Measurements from ENCODE around the gene RHNO1.
A peak's percentile ranks its signal among the peaks of the same experiment; 100 is the strongest.

Gene RHNO1

GRCh38 chr12:2877047-2877952 is at the start of gene RHNO1, which contains the start of gene FOXM1:
Gene RHNO1 (plus strand): TSS chr12:2877223. CDS start chr12:2885367, 8,144 bp downstream.
Gene FOXM1 (minus strand): TSS chr12:2877174. CDS start chr12:2874478, 2,696 bp downstream.
- ATAC-seq, result peak; percentile 76 to 78

- ATAC-seq, result no peak
Measured at GRCh38 chr12:2829275-2829674, 47.7 kb upstream of the RHNO1 start.

- no peak for ATAC-seq
Measured at GRCh38 chr12:2832550-2833127, 44.4 kb upstream of the RHNO1 start.

GRCh38 chr12:2833327-2833726 is 43.7 kb upstream of the RHNO1 start:
- ATAC-seq, result no peak

- no peak for ATAC-seq
Measured at GRCh38 chr12:2833810-2834209, 43.2 kb upstream of the RHNO1 start.

- ATAC-seq, result no peak
Measured at GRCh38 chr12:2834581-2835491, 42.2 kb upstream of the RHNO1 start, which contains the start of gene NRIP2. Gene NRIP2 (minus strand): TSS chr12:2835035. CDS start chr12:2834983, 52 bp downstream.

GRCh38 chr12:2835691-2836403 is 41.2 kb upstream of the RHNO1 start:
- no peak for ATAC-seq

GRCh38 chr12:2836574-2836973 is 40.4 kb upstream of the RHNO1 start:
- ATAC-seq, result no peak

- ATAC-seq, result no peak
Measured at GRCh38 chr12:2841056-2841650, 35.9 kb upstream of the RHNO1 start.

- no peak for ATAC-seq
Measured at GRCh38 chr12:2842948-2843347, 34.1 kb upstream of the RHNO1 start.

GRCh38 chr12:2844786-2845185 is 32.2 kb upstream of the RHNO1 start:
- no peak for ATAC-seq

GRCh38 chr12:2845280-2845679 is 31.7 kb upstream of the RHNO1 start:
- no peak for ATAC-seq

- ATAC-seq, result no peak
Measured at GRCh38 chr12:2851931-2852330, 25.1 kb upstream of the RHNO1 start.

GRCh38 chr12:2853626-2854025 is 23.4 kb upstream of the RHNO1 start:
- ATAC-seq, result peak; percentile 32 to 78

- no peak for ATAC-seq
Measured at GRCh38 chr12:2854669-2855453, 22.2 kb upstream of the RHNO1 start.

- ATAC-seq, result no peak
Measured at GRCh38 chr12:2855546-2855945, 21.5 kb upstream of the RHNO1 start.

- no peak for ATAC-seq
Measured at GRCh38 chr12:2856051-2856450, 21.0 kb upstream of the RHNO1 start.

GRCh38 chr12:2857021-2857431 is 20.0 kb upstream of the RHNO1 start, which contains the start of gene TEX52:
Gene TEX52 (minus strand): TSS chr12:2857039. CDS start chr12:2857026, 13 bp downstream.
- no peak for ATAC-seq

- no peak for ATAC-seq
Measured at GRCh38 chr12:2857576-2857975, 19.4 kb upstream of the RHNO1 start.

- no peak for ATAC-seq
Measured at GRCh38 chr12:2858334-2858733, 18.7 kb upstream of the RHNO1 start.

GRCh38 chr12:2858944-2859421 is 18.0 kb upstream of the RHNO1 start:
- ATAC-seq, result no peak

Measured in activated CD4-positive, CD25-positive, alpha-beta regulatory T cell treated with anti-CD3 and anti-CD28 coated beads, Interleukin-2, amount 50 U/mL, for 24 hours (primary cell).